OCI-LY3 (cell line): Measurements from ENCODE around the gene CACNA1I.

Experiments used
- H2AFZ ChIP-seq: fragments of 200-600, 300-600 bp; shearing (Covaris generic); 2 replicates; pipeline ENCODE4 v1.6.0; 2014; ENCODE audit warnings: antibody characterized with exemption, low read depth, low read length
- H3K27ac ChIP-seq: fragments of 200-600, 300-600 bp; sonication (generic); 2 replicates; pipeline ENCODE4 v1.5.1; 2014; ENCODE audit warnings: mild to moderate bottlenecking, low read length, moderate library complexity, mixed read lengths
- H3K27me3 ChIP-seq: fragments of 200-600, 300-600 bp; sonication (generic); 2 replicates; pipeline ENCODE4 v1.6.1; 2014; ENCODE audit warnings: low read depth, low read length, mixed read lengths
- H3K36me3 ChIP-seq: fragments of 200-600, 300-600 bp; sonication (generic); replicated peaks from 2 replicates; pipeline ENCODE3; 2014; ENCODE audit warnings: low read depth, low read length, mixed read lengths
- H3K4me1 ChIP-seq: fragments of 300-600, 200-600 bp; sonication (generic); 2 replicates; pipeline ENCODE4 v1.6.1; 2014; ENCODE audit warnings: low read length, mixed read lengths
- H3K4me2 ChIP-seq: fragments of 200-600, 300-600 bp; sonication (generic); 2 replicates; pipeline ENCODE4 v1.6.1; 2014; ENCODE audit warnings: low read length, mixed read lengths
- H3K4me3 ChIP-seq: fragments of 300-600, 200-600 bp; sonication (generic); 2 replicates; pipeline ENCODE4 v1.5.1; 2014; ENCODE audit warnings: antibody characterized with exemption, mild to moderate bottlenecking, low read length, moderate library complexity
- H3K79me2 ChIP-seq: fragments of 300-600, 200-600 bp; shearing (Covaris generic); 2 replicates; pipeline ENCODE4 v1.6.1; 2014; ENCODE audit warnings: mild to moderate bottlenecking, low read length, mixed read lengths
- H3K9ac ChIP-seq: fragments of 300-600, 200-600 bp; shearing (Covaris generic); 2 replicates; pipeline ENCODE4 v1.6.0; 2014; ENCODE audit warnings: mild to moderate bottlenecking, low read length, moderate library complexity
- H3K9me3 ChIP-seq: fragments of 200-600, 300-600 bp; shearing (Covaris generic); 2 replicates; pipeline ENCODE4 v1.6.1; 2014; ENCODE audit warnings: low read length, mixed read lengths; ENCODE audit not compliant: insufficient read depth
- H4K20me1 ChIP-seq: fragments of 200-600, 300-600 bp; sonication (generic); 2 replicates; pipeline ENCODE4 v1.6.1; 2016; ENCODE audit warnings: low read length, mixed read lengths; ENCODE audit not compliant: insufficient read depth
- EZH2phosphoT487 ChIP-seq: fragments of 200-600 bp; shearing (Covaris generic); IDR thresholded peaks from 2 replicates; pipeline ENCODE4 v1.6.1; 2018; ENCODE audit warnings: antibody characterized with exemption, mixed run types, low read depth
- TF ChIP-seq, protein P1 (sequence below): fragments of 200-600, 300-600 bp; sonication (generic); IDR thresholded peaks from 2 replicates; pipeline ENCODE4 v1.5.1; 2014; ENCODE audit warnings: antibody characterized with exemption, low read length, low read depth

The CACNA1I gene

GRCh38 chr22:39719559-39720450, 149.3 kb downstream of the CACNA1I start:
- H3K9me3 ChIP-seq = no peaks in the 10 kb centered on the region
- no peaks in the 10 kb centered on the region for H4K20me1 ChIP-seq
- H3K4me1 ChIP-seq = no peaks in the 10 kb centered on the region
- H3K4me2 ChIP-seq = no peak overlapping the region
- no peak for TF ChIP-seq EZH2phosphoT487
- TF ChIP-seq, protein P1, sequence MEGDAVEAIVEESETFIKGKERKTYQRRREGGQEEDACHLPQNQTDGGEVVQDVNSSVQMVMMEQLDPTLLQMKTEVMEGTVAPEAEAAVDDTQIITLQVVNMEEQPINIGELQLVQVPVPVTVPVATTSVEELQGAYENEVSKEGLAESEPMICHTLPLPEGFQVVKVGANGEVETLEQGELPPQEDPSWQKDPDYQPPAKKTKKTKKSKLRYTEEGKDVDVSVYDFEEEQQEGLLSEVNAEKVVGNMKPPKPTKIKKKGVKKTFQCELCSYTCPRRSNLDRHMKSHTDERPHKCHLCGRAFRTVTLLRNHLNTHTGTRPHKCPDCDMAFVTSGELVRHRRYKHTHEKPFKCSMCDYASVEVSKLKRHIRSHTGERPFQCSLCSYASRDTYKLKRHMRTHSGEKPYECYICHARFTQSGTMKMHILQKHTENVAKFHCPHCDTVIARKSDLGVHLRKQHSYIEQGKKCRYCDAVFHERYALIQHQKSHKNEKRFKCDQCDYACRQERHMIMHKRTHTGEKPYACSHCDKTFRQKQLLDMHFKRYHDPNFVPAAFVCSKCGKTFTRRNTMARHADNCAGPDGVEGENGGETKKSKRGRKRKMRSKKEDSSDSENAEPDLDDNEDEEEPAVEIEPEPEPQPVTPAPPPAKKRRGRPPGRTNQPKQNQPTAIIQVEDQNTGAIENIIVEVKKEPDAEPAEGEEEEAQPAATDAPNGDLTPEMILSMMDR = no peak
- no peak overlapping the region for H2AFZ ChIP-seq
- H3K27ac ChIP-seq = no peak overlapping the region
- H3K27me3 ChIP-seq = peaks cover 20% of the 10 kb centered on the region
- no peak overlapping the region for H3K4me3 ChIP-seq
- no peaks in the 10 kb centered on the region for H3K36me3 ChIP-seq
- no peaks in the 10 kb centered on the region for H3K79me2 ChIP-seq
- H3K9ac ChIP-seq = no peak overlapping the region

DNA sequence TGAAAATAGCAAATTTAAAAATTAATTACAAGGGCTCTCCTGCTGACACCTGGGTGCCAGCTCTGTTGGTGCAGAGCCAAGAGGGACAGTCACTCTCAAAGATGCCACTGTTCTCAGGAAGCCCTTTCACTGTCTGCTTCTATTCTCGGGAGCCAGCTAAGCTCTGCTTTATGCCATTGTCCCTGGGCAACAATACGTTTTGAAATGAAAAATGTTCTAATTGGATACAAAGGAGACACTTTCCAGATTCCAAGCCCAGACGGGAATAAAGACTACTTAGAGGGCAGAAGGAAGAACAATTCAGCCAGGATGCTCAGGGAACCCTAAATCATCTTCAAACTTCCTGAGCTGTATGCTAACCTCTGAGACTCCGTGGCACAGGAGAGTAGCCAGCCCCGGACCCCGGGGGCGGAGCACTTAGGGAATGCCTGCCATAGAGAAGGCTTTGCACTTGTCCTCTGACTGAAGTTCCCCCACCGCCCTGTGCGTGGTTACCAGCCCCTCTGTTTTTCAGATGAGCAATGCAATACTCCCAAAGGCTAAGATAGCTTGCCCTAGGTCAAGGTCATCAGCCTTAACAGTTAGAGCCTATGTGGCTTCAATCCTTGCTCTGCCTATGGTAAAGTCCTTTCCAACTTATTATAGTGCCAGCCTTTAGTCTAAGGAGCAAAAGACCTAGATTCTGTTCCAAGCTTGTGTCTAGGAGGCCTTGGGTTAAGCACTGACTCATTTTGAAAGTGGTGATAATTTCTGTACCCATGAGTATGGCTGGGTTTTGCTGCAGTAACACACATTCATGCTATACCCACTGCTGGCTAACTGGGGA, 150.9 kb downstream of the CACNA1I start:
- no peak overlapping the region for H3K9ac ChIP-seq
- no peak overlapping the region for H3K4me3 ChIP-seq
- H3K36me3 ChIP-seq = no peaks in the 10 kb centered on the region
- H3K27me3 ChIP-seq = peaks cover 33% of the 10 kb centered on the region
- H2AFZ ChIP-seq = no peak overlapping the region
- H3K9me3 ChIP-seq = no peaks in the 10 kb centered on the region
- no peaks in the 10 kb centered on the region for H3K4me1 ChIP-seq
- H4K20me1 ChIP-seq = no peaks in the 10 kb centered on the region
- no peaks in the 10 kb centered on the region for H3K79me2 ChIP-seq
- H3K27ac ChIP-seq = no peak overlapping the region
- no peak for TF ChIP-seq EZH2phosphoT487
- TF ChIP-seq, protein P1 = no peak
- H3K4me2 ChIP-seq = no peak overlapping the region

DNA sequence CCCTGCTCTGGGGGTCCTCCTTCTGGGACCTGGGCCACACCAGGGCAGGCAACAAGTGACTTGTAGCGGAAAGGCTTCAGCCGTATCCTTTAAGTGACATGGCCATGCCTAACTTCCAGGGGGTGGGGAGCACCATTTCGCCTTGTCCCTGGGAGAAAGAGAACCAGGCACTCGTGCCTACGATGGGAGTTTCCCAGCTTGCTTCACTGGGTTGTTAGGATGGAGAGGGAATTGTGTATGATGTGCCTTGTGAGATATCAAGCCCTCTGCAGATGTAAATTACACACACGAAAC, 151.4 kb downstream of the CACNA1I start:
- H4K20me1 ChIP-seq = no peaks in the 10 kb centered on the region
- no peaks in the 10 kb centered on the region for H3K36me3 ChIP-seq
- no peaks in the 10 kb centered on the region for H3K4me1 ChIP-seq
- no peak overlapping the region for H3K4me2 ChIP-seq
- no peak overlapping the region for H3K27ac ChIP-seq
- no peaks in the 10 kb centered on the region for H3K9me3 ChIP-seq
- H3K79me2 ChIP-seq = no peaks in the 10 kb centered on the region
- no peak overlapping the region for H3K9ac ChIP-seq
- no peak overlapping the region for H2AFZ ChIP-seq
- no peak overlapping the region for H3K4me3 ChIP-seq
- TF ChIP-seq, protein P1 = no peak
- no peak for TF ChIP-seq EZH2phosphoT487
- H3K27me3 ChIP-seq = peaks cover 39% of the 10 kb centered on the region

GRCh38 chr22:39722501-39722900, 151.9 kb downstream of the CACNA1I start:
- TF ChIP-seq, protein P1 = no peak
- TF ChIP-seq EZH2phosphoT487 = no peak
- H3K9ac ChIP-seq = no peak overlapping the region
- no peaks in the 10 kb centered on the region for H3K9me3 ChIP-seq
- H3K36me3 ChIP-seq = no peaks in the 10 kb centered on the region
- H3K27me3 ChIP-seq = peaks cover 41% of the 10 kb centered on the region
- H3K27ac ChIP-seq = no peak overlapping the region
- no peaks in the 10 kb centered on the region for H3K4me1 ChIP-seq
- no peak overlapping the region for H3K4me2 ChIP-seq
- H2AFZ ChIP-seq = no peak overlapping the region
- no peaks in the 10 kb centered on the region for H3K79me2 ChIP-seq
- H3K4me3 ChIP-seq = no peak overlapping the region
- no peaks in the 10 kb centered on the region for H4K20me1 ChIP-seq
